Right ventricle myocardium superior (tissue), 1 donor: ENCODE measurements around the gene MAN2A2. TPM values are rescaled to one million over a fixed set of nuclear protein-coding genes. Genes with fewer than 3 reads are reported as not detected.
A peak's percentile ranks its signal among the peaks of the same experiment; 100 is the strongest.

Source experiments
- ATAC-seq: fragments of 200-7000 bp; cut with Tn5 transposase; one replicate; pipeline ENCODE4 v1.9.1; 2020; ENCODE audit warnings: mild to moderate bottlenecking; ENCODE audit not compliant: poor library complexity
- DNase-seq: peaks from one replicate; pipeline ENCODE4 v3.0.0-alpha.2; 2020
- intact Hi-C: fragments of 100-400 bp; cut with DNase I; formaldehyde crosslinking; loops from one replicate; pipeline ENCODE4 v1.11.2; 2022
- total RNA-seq: library from RNA; stranded (reverse); fragmentation: NEBNext Ultra II Directional; extraction: Animal tissue kit (Norgen Biotek cat#: 25700); gene quantifications from one replicate; pipeline ENCODE4 v1.2.1, GENCODE V29; 2021
- donor health status: DM: no; HTN: yes; CAD: no; lungs with severe emphysema.

The MAN2A2 gene
- total RNA-seq, 1 donor from 2014 or later: 130 TPM

DNA sequence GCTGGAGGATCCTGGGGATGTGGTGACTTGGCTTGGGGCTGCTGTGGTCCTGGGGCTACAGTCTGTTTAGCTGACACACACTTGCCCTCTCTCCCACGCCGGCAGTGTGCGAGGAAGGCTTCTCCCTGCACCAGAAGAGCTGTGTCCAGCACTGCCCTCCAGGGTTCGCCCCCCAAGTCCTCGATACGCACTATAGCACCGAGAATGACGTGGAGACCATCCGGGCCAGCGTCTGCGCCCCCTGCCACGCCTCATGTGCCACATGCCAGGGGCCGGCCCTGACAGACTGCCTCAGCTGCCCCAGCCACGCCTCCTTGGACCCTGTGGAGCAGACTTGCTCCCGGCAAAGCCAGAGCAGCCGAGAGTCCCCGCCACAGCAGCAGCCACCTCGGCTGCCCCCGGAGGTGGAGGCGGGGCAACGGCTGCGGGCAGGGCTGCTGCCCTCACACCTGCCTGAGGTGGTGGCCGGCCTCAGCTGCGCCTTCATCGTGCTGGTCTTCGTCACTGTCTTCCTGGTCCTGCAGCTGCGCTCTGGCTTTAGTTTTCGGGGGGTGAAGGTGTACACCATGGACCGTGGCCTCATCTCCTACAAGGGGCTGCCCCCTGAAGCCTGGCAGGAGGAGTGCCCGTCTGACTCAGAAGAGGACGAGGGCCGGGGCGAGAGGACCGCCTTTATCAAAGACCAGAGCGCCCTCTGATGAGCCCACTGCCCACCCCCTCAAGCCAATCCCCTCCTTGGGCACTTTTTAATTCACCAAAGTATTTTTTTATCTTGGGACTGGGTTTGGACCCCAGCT, 21.7 kb upstream of the MAN2A2 start:
- ATAC-seq (no peak), DNase-seq (no peak)
- intact Hi-C loops: no loop called here

- intact Hi-C loops: no loop called here
- no peak for ATAC-seq
- no peak for DNase-seq
Measured at GRCh38 chr15:90881978-90882721, 21.0 kb upstream of the MAN2A2 start.

DNA sequence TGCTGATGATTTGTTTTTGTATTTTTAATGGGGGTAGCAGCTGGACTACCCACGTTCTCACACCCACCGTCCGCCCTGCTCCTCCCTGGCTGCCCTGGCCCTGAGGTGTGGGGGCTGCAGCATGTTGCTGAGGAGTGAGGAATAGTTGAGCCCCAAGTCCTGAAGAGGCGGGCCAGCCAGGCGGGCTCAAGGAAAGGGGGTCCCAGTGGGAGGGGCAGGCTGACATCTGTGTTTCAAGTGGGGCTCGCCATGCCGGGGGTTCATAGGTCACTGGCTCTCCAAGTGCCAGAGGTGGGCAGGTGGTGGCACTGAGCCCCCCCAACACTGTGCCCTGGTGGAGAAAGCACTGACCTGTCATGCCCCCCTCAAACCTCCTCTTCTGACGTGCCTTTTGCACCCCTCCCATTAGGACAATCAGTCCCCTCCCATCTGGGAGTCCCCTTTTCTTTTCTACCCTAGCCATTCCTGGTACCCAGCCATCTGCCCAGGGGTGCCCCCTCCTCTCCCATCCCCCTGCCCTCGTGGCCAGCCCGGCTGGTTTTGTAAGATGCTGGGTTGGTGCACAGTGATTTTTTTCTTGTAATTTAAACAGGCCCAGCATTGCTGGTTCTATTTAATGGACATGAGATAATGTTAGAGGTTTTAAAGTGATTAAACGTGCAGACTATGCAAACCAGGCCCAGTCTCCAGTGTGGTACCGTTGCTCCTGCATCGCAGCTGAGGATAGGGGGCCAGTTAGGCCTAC, 20.1 kb upstream of the MAN2A2 start:
- DNase-seq: no peak

DNA sequence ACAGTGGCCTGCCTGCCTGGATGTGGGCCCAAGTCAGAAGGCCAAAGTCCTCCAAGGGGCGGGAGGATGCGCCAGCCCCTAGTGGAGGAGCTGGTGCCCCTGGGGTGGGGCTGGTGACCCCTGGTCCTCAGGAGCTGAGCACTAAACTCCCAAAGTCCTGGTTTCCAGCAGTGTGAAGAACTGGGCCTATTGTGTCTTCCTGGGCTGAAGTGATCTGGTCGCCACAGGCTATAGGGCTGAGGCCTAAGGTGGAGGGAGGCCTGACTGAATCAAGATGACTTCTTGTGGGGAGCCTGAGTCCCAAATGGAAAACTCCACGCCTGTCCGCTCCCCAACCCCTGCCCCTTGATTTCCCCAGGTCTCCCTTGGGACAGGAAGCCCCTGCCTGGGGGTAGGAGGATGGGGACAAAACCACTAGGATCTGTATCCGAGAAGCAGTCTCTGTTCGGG, 19.6 kb upstream of the MAN2A2 start:
- DNase-seq (no peak), ATAC-seq (no peak)
- intact Hi-C loops: no loop called here

More for the DNA sequence above, 20.1 kb upstream of the MAN2A2 start:
- no peak for ATAC-seq
- intact Hi-C loops: no loop called here

DNA sequence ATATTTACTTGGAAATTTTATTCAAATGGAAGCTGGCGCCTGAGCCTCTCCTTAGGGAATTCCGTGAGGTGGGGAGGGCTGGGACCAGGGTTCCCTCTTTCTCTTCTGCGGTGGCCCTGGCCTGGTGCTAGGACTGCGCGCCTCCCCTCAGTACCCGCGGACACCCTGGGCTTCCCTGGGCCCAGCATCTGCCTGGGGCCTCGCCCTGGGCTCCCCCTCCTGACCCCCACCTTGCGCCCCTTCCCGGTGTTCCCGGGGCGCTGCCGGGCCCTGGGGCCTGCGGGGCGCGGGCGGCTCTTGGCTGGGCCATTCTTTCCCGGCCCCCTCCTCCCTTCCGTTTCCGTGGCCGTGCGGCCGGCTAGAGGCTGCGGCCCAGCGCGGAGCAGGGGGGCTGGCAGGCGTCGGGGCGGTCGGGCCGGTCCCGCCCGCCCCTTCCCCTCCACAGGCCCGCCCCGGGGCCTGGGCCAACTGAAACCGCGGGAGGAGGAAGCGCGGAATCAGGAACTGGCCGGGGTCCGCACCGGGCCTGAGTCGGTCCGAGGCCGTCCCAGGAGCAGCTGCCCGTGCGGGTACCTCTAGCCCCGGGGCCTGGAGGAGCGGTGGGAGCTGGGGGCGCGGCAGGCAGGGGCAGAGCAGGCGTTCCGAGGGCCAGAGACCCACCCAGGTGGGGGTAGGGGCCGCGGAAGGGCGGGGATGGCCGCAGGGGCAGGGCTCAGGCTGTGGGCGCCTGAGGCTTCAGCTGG, 19.0 kb upstream of the MAN2A2 start, which contains the start of gene FES:
TSS of gene FES (plus strand) at position 529 of the 743 bp plus-strand sequence. CDS start 542 bp downstream, outside the sequence.
- DNase-seq: peak; percentile 88
- ATAC-seq: peak; percentile 77
- intact Hi-C loops: loop anchor here (2.0 kb wide), 1 partner anchor 235 kb away; no protein-coding TSS in a partner anchor

DNA sequence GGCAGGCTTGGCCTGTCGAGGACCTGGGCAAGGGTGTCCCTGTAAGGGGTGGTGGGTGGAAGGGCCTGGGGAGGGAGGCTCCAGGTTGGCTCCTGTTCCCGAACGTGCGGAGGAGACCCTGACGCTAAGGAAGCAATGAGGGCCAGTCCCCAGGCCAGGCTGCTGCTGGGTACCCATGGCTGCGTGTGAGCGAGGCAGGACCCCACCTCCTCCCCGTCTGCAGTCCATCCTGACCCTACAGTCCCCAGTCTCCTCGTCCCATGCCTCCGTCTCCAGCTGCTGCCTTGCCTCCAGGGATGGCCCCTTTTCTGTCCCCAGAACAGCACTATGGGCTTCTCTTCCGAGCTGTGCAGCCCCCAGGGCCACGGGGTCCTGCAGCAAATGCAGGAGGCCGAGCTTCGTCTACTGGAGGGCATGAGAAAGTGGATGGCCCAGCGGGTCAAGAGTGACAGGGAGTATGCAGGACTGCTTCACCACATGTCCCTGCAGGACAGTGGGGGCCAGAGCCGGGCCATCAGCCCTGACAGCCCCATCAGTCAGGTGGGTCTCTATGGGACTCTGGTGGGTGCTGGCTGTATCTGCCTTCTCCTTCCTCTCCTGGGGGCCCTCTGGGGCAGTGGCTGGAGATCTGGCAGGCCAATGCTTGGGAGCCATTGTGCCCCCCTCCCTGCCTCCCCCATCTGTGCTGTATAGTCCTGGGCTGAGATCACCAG, 18.2 kb upstream of the MAN2A2 start:
- DNase-seq (no peak), ATAC-seq (peak; percentile 3)
- intact Hi-C loops: loop anchor here (2.0 kb wide), 1 partner anchor 236 kb away; no protein-coding TSS in a partner anchor

GRCh38 chr15:90885432-90886290, 17.4 kb upstream of the MAN2A2 start:
- ATAC-seq: peak; percentile 71
- DNase-seq: peak; percentile 88
- intact Hi-C loops: loop anchor here (2.0 kb wide), 1 partner anchor 237 kb away; no protein-coding TSS in a partner anchor

GRCh38 chr15:90886291-90886614, 16.8 kb upstream of the MAN2A2 start:
- ATAC-seq (no peak), DNase-seq (no peak)
- intact Hi-C loops: no loop called here

GRCh38 chr15:90887037-90887481, 16.0 kb upstream of the MAN2A2 start:
- ATAC-seq: no peak
- no peak for DNase-seq
- intact Hi-C loops: no loop called here

DNA sequence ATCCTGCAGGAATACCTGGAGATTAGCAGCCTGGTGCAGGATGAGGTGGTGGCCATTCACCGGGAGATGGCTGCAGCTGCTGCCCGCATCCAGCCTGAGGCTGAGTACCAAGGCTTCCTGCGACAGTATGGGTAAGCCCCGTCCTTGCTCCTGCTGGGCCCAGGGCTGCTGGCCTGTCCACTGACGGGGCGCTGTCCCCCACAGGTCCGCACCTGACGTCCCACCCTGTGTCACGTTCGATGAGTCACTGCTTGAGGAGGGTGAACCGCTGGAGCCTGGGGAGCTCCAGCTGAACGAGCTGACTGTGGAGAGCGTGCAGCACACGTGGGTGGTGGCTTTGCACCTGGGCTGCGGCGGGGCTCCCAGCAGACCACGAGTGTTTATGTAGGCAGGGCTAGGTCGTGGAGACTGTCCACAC, 13.8 kb upstream of the MAN2A2 start:
- intact Hi-C loops: no loop called here
- ATAC-seq (no peak), DNase-seq (no peak)

DNA sequence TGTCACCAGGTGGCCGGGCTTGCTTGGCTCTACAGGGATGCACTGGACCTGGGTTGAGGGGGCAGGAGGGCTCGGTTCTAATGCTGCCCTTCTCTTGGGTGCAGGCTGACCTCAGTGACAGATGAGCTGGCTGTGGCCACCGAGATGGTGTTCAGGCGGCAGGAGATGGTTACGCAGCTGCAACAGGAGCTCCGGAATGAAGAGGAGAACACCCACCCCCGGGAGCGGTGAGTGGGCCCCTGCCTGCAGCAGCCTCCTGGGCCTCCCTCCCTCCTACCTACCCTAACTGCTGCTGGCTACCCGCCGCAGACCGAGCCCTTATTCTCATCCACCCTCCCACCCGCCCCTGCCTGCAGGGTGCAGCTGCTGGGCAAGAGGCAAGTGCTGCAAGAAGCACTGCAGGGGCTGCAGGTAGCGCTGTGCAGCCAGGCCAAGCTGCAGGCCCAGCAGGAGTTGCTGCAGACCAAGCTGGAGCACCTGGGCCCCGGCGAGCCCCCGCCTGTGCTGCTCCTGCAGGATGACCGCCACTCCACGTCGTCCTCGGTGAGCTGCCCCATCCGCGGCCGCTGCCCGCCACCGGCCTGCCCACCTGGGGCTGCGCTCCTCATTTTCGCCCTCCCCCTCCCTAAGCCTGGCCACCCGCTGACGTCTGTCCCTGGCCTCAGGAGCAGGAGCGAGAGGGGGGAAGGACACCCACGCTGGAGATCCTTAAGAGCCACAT, 13.2 kb upstream of the MAN2A2 start:
- ATAC-seq: no peak
- intact Hi-C loops: no loop called here
- no peak for DNase-seq

DNA sequence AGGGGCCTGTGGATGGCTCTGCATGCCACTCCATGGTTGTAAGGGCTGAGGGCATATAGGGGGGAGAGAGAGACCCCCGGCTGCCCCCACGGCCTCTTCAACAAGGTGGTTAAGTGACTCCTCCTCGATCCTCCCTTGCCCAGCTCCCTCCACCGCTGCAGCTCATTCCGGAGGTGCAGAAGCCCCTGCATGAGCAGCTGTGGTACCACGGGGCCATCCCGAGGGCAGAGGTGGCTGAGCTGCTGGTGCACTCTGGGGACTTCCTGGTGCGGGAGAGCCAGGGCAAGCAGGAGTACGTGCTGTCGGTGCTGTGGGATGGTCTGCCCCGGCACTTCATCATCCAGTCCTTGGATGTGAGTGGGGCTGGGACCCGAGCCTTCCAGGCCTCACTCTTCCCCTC, 12.3 kb upstream of the MAN2A2 start:
- intact Hi-C loops: no loop called here
- DNase-seq (no peak), ATAC-seq (no peak)

DNA sequence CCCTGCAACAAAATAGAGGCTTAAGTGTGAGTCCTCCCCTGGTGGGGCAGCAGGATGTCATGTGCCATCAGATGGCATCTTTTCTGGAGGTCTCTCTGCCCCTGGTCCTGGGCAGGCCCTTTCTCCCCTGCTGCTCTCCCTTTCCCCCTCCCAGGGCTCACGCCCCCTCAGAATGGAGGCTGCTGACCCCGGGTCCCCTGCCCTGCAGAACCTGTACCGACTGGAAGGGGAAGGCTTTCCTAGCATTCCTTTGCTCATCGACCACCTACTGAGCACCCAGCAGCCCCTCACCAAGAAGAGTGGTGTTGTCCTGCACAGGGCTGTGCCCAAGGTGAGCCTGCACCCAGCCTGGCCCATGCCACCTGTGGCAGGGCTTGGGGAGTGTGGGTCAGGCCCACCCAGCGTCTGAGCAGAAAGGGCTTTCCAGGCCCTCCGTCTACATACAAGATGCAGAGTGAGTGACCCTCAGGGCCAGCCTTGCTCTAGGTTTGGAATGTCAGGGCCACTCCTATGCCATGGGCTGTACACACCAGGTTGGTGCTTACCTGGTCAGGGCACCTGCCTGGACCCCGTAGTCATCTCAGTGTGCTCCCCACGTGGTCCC, 11.7 kb upstream of the MAN2A2 start:
- no peak for ATAC-seq
- no peak for DNase-seq
- intact Hi-C loops: no loop called here

DNA sequence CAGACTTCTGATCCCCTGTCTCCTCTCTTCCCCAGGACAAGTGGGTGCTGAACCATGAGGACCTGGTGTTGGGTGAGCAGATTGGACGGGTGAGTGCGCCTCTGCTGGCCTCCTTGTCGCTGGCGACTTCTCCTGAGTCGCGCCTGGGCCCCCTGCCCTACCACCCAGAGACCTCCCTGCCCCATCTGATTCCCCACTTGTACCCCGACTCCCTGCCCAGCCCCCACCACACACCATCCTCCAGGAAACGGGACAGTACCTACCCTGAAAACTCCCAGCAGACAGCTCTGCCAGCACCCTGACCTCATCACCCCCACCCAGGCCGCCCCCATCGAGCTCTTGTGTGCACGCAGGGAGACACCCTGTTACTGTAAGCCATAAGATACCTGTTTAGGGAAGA, 11.1 kb upstream of the MAN2A2 start:
- ATAC-seq: no peak
- DNase-seq: no peak
- intact Hi-C loops: no loop called here

DNA sequence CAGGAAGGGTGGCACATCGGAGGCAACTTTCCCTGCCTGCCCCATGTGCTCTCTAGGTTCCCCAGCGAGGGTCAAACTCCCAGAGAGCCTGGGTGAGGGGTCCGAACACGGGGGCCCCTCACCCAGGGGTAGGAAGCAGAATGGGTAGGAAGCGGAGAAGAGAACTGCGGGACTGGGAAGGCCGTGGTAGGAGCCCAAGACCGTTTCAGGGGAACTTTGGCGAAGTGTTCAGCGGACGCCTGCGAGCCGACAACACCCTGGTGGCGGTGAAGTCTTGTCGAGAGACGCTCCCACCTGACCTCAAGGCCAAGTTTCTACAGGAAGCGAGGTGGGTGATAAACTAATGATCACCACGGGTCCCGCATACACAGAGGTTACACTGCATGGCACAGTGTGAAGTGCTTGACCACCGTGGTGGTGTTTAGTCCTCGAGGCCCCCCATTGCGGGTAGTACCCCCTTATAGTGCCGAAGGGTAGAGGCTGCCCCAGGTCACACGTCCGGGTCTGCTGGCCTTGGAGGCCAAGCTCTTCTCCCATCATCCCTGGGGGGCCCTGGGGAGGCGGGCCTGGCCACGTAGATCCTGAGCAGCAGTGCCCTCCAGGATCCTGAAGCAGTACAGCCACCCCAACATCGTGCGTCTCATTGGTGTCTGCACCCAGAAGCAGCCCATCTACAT, 10.5 kb upstream of the MAN2A2 start:
- ATAC-seq (no peak), DNase-seq (no peak)
- intact Hi-C loops: no loop called here
